MCF 10A (cell line): ENCODE results near the gene SPATS2L. TPM values are rescaled to one million over a fixed set of nuclear protein-coding genes. Genes with fewer than 3 reads are reported as not detected.
A peak's percentile ranks its signal among the peaks of the same experiment; 100 is the strongest.

Source experiments
- BruUV-seq: library from RNA; stranded (reverse); fragments of 400-500 nt; replicated peaks from 2 replicates; lab custom pipeline; 2021; lab: Mats Ljungman, UMichigan
- CTCF ChIA-PET: fragments of 300-600 bp; sonication (Branson Sonifier 250); formaldehyde crosslinking; extraction: SDS; loops from one replicate; lab custom pipeline; 2021; ENCODE audit warnings: antibody characterized with exemption, inconsistent platforms; lab: Yijun Ruan, JAX
- POLR2A ChIA-PET: fragments of 300-600, 350-650 bp; sonication (Branson Sonifier 250); formaldehyde crosslinking; extraction: SDS; loops from one replicate; lab custom pipeline; 2020; ENCODE audit warnings: antibody characterized with exemption, inconsistent platforms; lab: Yijun Ruan, JAX
- DNase-seq: peaks from one replicate; pipeline ENCODE4 v3.0.0-alpha.2; 2018; ENCODE audit not compliant: unreplicated experiment
- H3K27ac Mint-ChIP-seq: one replicate; pipeline ENCODE4 v1.8.0; 2022; ENCODE audit warnings: mild to moderate bottlenecking, low read depth, mixed read lengths; ENCODE audit not compliant: unreplicated experiment
- H3K27me3 Mint-ChIP-seq: one replicate; pipeline ENCODE4 v1.8.0; 2022; ENCODE audit warnings: mixed read lengths; ENCODE audit not compliant: insufficient read depth, unreplicated experiment
- H3K36me3 Mint-ChIP-seq: one replicate; pipeline ENCODE4 v1.8.0; 2022; ENCODE audit warnings: mild to moderate bottlenecking, moderate library complexity, mixed read lengths; ENCODE audit not compliant: insufficient read depth, unreplicated experiment
- H3K4me1 Mint-ChIP-seq: one replicate; pipeline ENCODE4 v1.8.0; 2022; ENCODE audit warnings: mixed read lengths; ENCODE audit not compliant: insufficient read depth, unreplicated experiment
- H3K4me3 Mint-ChIP-seq: one replicate; pipeline ENCODE4 v1.8.0; 2022; ENCODE audit warnings: mild to moderate bottlenecking, moderate library complexity, mixed read lengths; ENCODE audit not compliant: unreplicated experiment
- H3K9me3 Mint-ChIP-seq: one replicate; pipeline ENCODE4 v1.8.0; 2022; ENCODE audit warnings: mixed read lengths; ENCODE audit not compliant: unreplicated experiment
- CTCF ChIP-seq: fragments of 200-600 bp; IDR thresholded peaks from one replicate; pipeline ENCODE4 v1.8.0; 2022; ENCODE audit warnings: antibody characterized with exemption, mild to moderate bottlenecking; ENCODE audit not compliant: unreplicated experiment
- intact Hi-C: fragments of 100-400 bp; cut with micrococcal nuclease; formaldehyde crosslinking; loops from 2 replicates; pipeline ENCODE4 v1.14.1; 2022
- total RNA-seq: library from RNA; stranded (reverse); gene quantifications from 2 replicates; pipeline ENCODE4 v1.2.3, GENCODE V29; 2022

The SPATS2L gene
- total RNA-seq, 1 experiment from 2014 or later = 68.3 TPM

GRCh38 chr2:200306931-200307723, 634 bp downstream of the SPATS2L start:
- Mint-ChIP-seq H3K27me3 (no peaks in the 10 kb centered on the region), H3K4me3 (peak overlapping the region; percentile 73), H3K4me1 (peaks cover 40% of the 10 kb centered on the region), H3K27ac (peak overlapping the region; percentile 61), H3K9me3 (no peaks in the 10 kb centered on the region), H3K36me3 (peaks cover 6% of the 10 kb centered on the region)
- CTCF ChIA-PET = interaction anchor here (0.5 to 3.3 kb wide), 7 partner anchors 13 to 327 kb away, joined by 3 to 17 read pairs (median 5); no protein-coding TSS in a partner anchor
- POLR2A ChIA-PET = interaction anchor here (0.6 to 3.0 kb wide), 22 partner anchors 8 to 811 kb away, joined by 3 to 25 read pairs (median 6); partner anchors contain the start of gene SGO2
- no peak for TF ChIP-seq CTCF
- DNase-seq = peak; percentile 47
- intact Hi-C loops = loop anchor here (5.0 kb wide), 4 partner anchors 65 to 175 kb away; no protein-coding TSS in a partner anchor
- no TSS peak for BruUV-seq

GRCh38 chr2:200307724-200308545, 1.4 kb downstream of the SPATS2L start:
- peaks cover 32% of the 10 kb centered on the region for H3K4me1 Mint-ChIP-seq
- H3K27me3 Mint-ChIP-seq = no peaks in the 10 kb centered on the region
- peaks cover 6% of the 10 kb centered on the region for H3K36me3 Mint-ChIP-seq
- peak overlapping the region; percentile 61 for H3K27ac Mint-ChIP-seq
- no peak for TF ChIP-seq CTCF
- CTCF ChIA-PET = interaction anchor here (0.6 to 2.9 kb wide), 15 partner anchors 10 to 332 kb away, joined by 3 to 16 read pairs (median 5); no protein-coding TSS in a partner anchor
- intact Hi-C loops = loop anchor here (1.0 to 5.0 kb wide), 6 partner anchors 64 to 328 kb away; no protein-coding TSS in a partner anchor
- POLR2A ChIA-PET = interaction anchor here (0.6 to 3.0 kb wide), 14 partner anchors 10 to 333 kb away, joined by 3 to 25 read pairs (median 4); partner anchors contain the start of gene SGO2
- H3K9me3 Mint-ChIP-seq = no peaks in the 10 kb centered on the region
- TSS peak; percentile 34 for BruUV-seq
- H3K4me3 Mint-ChIP-seq = peak overlapping the region; percentile 73
- DNase-seq = peak; percentile 27

GRCh38 chr2:200308546-200309295, 2.2 kb downstream of the SPATS2L start:
- POLR2A ChIA-PET = interaction anchor here (0.6 to 3.0 kb wide), 14 partner anchors 8 to 352 kb away, joined by 3 to 25 read pairs (median 4); partner anchors contain the start of gene SGO2
- no peaks in the 10 kb centered on the region for H3K9me3 Mint-ChIP-seq
- H3K27me3 Mint-ChIP-seq = no peaks in the 10 kb centered on the region
- TF ChIP-seq CTCF = no peak
- intact Hi-C loops = loop anchor here (1.0 to 5.0 kb wide), 6 partner anchors 64 to 328 kb away; no protein-coding TSS in a partner anchor
- H3K27ac Mint-ChIP-seq = peak overlapping the region; percentile 61
- peaks cover 6% of the 10 kb centered on the region for H3K36me3 Mint-ChIP-seq
- H3K4me1 Mint-ChIP-seq = peaks cover 28% of the 10 kb centered on the region
- CTCF ChIA-PET = interaction anchor here (0.6 to 2.9 kb wide), 20 partner anchors 8 to 333 kb away, joined by 3 to 16 read pairs (median 4); no protein-coding TSS in a partner anchor
- peak; percentile 40 for DNase-seq
- peak overlapping the region; percentile 73 for H3K4me3 Mint-ChIP-seq
- BruUV-seq = no TSS peak
